GM10266 (cell line): ENCODE results near the gene P4HB.

Experiments used
- DNase-seq: peaks from one replicate; pipeline ENCODE4 v3.0.0; 2012; ENCODE audit errors: extremely low spot score
- TF ChIP-seq, protein P1 (sequence below): IDR thresholded peaks from 2 replicates; pipeline ENCODE4 v1.5.1; 2012; ENCODE audit warnings: mild to moderate bottlenecking, low read depth; ENCODE audit not compliant: control insufficient read depth, insufficient read depth; ENCODE audit errors: missing control alignments

The P4HB gene

GRCh38 chr17:81859906-81860755, at the start of gene P4HB:
P4HB (minus strand) TSS chr17:81860535; CDS start chr17:81860471, 64 bp downstream.
- TF ChIP-seq, protein P1, sequence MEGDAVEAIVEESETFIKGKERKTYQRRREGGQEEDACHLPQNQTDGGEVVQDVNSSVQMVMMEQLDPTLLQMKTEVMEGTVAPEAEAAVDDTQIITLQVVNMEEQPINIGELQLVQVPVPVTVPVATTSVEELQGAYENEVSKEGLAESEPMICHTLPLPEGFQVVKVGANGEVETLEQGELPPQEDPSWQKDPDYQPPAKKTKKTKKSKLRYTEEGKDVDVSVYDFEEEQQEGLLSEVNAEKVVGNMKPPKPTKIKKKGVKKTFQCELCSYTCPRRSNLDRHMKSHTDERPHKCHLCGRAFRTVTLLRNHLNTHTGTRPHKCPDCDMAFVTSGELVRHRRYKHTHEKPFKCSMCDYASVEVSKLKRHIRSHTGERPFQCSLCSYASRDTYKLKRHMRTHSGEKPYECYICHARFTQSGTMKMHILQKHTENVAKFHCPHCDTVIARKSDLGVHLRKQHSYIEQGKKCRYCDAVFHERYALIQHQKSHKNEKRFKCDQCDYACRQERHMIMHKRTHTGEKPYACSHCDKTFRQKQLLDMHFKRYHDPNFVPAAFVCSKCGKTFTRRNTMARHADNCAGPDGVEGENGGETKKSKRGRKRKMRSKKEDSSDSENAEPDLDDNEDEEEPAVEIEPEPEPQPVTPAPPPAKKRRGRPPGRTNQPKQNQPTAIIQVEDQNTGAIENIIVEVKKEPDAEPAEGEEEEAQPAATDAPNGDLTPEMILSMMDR, result no peak
- DNase-seq, result no peak

GRCh38 chr17:81909231-81909630, 48.9 kb upstream of the P4HB start:
- DNase-seq, result no peak
- TF ChIP-seq, protein P1, result no peak

DNA sequence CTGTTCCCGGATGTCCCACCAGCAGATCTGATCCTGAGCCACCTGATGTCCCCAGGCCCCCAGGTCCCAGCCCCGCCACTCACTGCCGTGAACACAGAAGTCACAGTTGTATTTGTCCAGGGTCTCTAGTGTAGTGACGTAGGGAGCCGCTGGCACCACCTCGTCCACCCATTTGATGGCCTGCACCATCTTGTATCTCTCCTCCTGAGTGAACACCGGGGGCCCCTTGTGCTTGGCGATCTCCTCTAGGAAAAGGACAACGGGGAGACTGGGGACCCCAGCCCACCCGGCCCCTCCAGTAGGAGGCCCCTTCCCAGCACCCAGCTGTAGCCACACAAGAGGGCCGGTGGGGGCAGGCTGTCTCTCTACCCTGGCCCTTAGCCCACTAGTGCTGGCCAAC, 48.5 kb upstream of the P4HB start:
- TF ChIP-seq, protein P1, result no peak
- DNase-seq, result no peak

DNA sequence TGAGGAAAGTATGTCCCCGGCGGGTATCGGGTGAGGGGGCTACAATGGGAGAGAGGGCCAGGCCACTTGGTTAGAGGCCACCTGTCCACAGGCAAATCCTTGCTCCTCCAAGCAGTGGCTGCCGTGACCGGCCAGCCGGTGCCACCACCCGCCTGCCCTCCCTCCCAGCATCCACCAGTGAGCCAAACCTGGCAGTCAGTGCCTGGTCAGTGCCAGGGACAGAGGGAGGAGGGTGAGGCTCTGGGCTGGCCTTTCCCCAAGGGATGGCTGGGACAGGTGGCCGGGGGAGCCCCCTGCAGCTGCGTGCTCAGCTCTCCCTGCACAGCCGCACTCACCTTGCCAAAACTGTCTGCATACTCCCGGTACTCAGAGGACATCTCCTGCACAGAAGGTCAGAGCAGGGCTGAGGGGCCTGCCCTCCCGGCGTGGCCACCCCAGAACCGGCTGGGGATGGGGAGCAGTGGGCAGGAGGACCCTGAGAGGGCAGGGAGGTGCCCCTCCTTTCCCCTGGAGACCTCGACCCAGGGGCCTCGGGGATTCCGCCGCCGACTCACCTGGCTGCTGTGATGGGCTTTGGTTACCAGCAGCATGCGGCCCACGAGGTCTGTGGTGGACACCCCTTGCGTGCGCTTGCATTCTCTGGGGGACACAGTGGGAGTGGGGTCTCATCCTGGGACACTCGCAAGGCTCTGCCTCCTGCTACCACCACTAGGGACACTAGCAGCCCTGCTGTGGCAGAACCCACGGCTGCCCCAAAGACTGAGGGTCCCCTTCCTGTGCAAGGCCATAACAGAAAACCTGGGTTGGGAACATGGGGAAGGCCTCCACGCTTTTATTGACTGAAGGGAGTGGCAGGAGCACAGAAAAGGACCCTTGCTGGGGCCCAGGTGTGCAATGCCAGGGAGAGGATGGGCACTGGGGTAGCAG, 47.1 kb upstream of the P4HB start:
- no peak for DNase-seq
- TF ChIP-seq, protein P1, result no peak

- DNase-seq, result no peak
- TF ChIP-seq, protein P1, result no peak
Observed at GRCh38 chr17:81906476-81907218, 46.3 kb upstream of the P4HB start.

DNA sequence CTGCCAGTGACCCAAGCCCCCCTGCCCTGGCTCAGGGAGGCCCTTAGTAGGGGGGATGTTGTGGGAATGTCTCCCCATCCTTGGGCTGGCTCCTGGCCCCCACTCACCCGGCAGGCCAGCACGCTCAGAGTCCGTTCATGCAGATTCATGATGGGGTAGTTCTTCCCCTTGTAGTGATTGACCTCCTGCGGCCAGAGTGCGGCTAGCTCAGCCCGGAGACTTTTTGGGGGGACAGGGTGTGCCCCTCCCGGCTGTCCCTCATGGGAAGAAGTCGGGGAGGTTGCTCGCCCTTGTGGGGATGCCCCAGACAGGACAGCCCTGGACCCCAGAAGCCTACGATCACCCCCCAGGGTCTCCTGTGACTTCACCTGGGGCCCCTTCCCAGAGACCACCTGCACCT, 45.7 kb upstream of the P4HB start:
- no peak for DNase-seq
- TF ChIP-seq, protein P1, result no peak
